Hematopoietic multipotent progenitor cell treated with erythropoietin and hydrocortisone succinate and interleukin-3 and kit ligand, for 17 days (in vitro differentiated cells): ENCODE results near the gene ABCA13.

Experiments
- DNase-seq: peaks from one replicate; pipeline ENCODE4 v3.0.0-alpha.2; 2015; ENCODE audit warnings: low spot score

The ABCA13 gene

GRCh38 chr7:48300301-48300700 lies 129.0 kb downstream of the ABCA13 start:
- no peak for DNase-seq

DNA sequence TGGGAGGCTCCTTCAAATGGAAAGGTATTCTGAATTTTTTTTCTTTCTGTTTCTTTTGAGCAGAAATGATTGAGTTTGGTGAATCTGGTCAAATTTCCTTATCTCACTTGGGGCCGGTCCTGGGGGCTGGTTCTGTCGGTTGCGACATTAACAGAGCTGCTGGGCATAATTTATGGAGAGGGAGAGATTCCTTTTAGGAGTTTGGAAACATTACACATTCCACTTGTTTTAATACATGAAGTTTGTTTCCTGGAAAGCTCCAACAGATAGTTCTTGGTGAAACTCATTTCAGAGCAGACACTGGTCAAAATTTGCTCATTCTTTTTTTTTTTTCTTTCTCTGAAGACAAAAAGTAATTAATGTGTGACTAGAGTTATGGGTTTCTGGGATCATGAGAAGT lies 129.9 kb downstream of the ABCA13 start:
- no peak for DNase-seq

DNA sequence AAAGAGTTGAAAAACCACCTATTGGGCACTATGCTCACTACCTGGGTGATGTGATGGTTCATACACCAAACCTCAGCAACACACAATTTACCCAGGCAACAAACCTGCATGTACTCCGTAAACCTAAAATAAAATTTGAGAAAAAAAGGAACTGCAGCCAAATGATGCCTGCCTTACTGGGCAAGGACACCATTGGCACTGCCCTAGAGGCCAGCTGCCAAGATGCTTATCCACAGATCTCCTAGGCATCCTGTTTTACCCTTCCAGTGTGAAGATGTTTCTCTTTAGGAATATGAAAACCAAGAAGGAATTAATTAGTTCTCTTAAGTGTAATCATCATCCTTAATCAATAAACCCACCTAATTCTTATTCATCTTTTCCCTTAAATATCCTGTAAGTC lies 133.4 kb downstream of the ABCA13 start:
- no peak for DNase-seq

DNA sequence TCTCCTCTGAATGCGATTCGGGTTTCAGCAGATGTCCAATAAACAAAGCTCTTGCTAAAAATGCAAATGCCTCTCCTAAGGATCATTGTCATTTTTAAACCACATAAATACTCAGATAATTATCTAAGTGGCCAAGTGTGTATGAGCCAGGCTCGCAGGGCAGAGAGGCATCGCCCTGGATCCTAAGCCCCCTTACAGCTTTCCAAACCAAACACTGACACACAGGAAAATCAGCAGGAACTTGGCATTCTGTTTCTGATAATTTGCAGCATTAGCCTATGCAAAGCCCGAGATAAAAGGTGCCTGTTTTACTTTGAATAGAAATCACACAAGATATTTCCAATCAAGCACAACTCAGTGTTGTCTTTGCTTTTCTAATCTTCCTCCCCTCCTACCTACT lies 134.4 kb downstream of the ABCA13 start:
- DNase-seq, result no peak

- no peak for DNase-seq
Measured at GRCh38 chr7:48307041-48307714, 135.9 kb downstream of the ABCA13 start.

DNA sequence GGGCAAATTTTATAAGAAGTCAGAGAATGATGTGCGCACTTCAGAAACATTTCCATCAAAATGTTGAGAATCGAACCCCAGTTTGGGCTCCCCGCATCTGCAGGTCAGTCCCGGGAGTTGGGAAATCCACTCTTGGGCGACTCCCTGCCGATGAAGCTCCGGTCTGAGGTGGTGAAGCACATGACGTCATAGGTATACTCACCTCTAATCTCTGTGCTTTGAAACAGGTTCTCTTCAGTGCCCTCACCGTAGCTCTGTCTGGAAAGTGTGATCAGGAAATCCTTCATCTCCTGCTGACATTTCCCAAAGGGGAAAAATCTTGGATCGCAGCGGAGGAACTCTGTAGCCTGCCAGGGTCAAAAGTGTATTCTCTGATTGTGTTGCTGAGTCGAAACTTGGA lies 138.5 kb downstream of the ABCA13 start:
- no peak for DNase-seq

DNA sequence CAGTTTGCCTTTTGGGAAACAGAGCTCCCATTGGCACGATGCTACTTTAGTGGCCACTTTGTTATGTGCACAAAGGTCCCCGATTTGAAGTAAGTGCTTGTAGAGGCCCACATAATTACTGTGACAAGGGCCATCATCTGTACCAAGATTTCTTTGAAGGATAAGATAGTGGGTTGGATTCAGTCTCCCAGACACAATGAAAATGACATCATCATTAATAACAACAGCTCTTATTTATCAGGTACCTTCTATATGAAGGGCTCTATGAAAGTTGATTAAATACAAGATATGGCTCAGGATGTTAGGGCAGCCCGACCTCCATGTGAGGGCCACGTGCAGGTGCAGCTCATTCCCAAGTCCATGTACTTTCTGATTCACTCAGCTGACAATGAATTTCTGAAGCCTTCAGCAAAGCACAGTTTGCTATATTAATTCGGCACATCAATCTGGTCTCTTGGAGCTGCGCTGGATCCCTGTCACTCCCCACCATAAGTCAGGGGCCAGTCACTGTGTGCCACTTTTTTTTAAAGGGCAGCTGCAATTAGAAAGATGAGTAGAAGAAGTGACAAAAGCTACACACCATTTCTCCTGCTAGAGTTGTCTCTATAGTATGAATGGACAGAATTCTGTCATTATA lies 140.3 kb downstream of the ABCA13 start:
- DNase-seq, result no peak

GRCh38 chr7:48312151-48312550 lies 140.9 kb downstream of the ABCA13 start:
- no peak for DNase-seq

DNA sequence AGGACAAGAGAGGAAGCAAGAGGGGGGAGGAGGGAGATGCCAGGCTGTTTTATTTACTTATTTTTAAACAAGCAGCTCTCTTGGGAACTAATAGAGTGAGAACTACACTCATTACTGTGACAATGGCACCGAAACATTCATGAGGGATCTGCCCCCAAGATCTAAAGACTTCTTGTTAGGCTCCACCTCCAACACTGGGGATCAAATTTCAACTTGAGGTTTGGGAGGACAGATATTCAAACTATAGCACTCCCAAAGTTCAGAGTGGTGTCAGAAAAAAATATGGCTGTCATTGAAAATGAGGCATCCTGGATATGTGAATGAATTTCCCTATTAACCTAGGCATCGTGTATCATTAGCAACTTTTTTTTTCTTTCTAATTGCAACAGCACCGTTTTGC lies 145.5 kb downstream of the ABCA13 start:
- no peak for DNase-seq

GRCh38 chr7:48317360-48317759 lies 146.1 kb downstream of the ABCA13 start:
- DNase-seq, result no peak

GRCh38 chr7:48321319-48322010 lies 150.2 kb downstream of the ABCA13 start:
- no peak for DNase-seq

DNA sequence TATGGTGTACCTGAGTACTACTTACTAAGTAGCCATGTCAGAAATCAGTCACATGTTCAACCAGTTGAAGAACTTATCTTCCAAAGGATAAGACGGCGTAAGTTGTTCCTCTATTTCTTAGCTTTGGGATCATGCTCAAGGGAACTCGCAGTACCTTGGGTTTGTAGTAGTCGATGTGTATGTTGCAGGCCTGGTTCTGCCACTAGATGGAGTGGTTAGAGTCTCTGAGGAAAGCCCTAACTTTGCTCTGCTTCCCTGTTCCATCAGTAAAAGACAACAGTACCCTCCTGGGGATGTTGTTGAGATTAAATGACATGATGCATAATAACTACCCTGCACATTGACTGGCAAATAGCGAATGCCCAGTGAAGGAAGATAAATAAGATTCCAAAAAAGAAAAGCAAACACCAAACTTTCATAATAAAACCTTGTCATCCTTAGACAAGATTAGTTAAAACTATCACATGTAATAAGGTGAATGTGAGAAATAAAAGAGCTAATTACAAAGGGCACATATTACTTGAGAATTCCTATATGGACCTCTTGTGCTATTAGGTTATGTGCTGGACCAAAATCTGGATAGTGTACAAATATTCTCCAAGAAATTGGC lies 165.9 kb downstream of the ABCA13 start:
- DNase-seq, result no peak

- DNase-seq, result no peak
Measured at GRCh38 chr7:48337781-48338180, 166.5 kb downstream of the ABCA13 start.

GRCh38 chr7:48347230-48347825 lies 176.1 kb downstream of the ABCA13 start:
- DNase-seq, result no peak

DNA sequence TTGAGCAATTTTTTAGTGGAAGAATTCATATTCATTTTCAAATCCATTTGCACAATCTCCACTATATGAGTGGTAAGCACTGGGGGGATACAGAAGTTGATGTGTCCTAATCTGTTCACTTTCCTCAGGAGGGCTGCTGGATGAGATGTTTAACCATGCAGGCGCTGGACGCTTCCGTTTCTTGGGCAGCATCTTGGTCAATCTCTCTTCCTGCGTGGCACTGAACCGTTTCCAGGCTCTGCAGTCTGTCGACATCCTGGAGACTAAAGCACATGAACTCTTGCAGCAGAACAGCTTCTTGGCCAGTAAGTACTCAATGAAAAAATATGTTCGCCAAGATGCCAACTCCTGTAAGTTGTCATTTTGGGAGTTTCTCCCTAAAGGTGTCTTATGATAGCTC lies 179.3 kb downstream of the ABCA13 start:
- DNase-seq, result no peak

- no peak for DNase-seq
Measured at GRCh38 chr7:48351900-48352299, 180.6 kb downstream of the ABCA13 start.

DNA sequence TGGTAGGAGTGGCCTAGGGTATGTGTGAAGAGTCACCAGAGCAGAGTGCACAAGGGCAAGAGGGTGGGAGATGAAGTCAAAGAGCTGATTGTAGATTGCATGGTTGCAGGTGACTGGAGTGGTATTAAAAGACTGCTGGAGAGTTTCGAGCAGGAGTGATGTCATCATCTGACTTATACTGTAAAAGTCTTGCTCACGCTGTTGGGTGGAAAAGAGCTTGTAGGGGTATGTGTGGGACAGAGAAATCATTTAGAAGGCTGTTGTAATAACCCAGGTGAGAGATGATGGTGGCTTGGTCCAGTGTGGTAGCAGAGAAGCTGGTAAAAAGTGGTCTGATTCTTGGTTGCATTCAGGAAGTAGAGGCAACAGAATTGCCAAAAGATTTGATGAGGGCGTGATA lies 184.1 kb downstream of the ABCA13 start:
- DNase-seq, result no peak

DNA sequence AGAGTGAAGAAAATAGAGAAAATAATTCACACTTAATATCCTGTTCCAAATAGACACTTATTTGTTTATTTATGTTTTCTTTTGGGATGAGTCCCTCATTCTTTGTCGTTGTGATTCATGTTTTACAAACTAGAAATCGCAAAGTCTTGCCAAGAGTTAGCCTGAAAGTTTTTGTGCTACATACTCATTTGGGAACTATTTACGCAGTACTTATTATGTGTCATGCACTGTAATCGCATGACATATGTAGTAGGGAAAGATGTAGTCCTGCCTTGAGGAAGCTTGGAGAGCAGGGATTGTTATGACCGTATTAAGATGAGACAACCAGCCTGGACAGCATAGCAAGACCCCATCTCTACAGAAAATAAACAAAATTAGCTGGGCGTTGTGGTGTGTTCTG lies 189.3 kb downstream of the ABCA13 start:
- DNase-seq, result no peak

GRCh38 chr7:48363174-48363573 lies 191.9 kb downstream of the ABCA13 start:
- DNase-seq, result no peak

DNA sequence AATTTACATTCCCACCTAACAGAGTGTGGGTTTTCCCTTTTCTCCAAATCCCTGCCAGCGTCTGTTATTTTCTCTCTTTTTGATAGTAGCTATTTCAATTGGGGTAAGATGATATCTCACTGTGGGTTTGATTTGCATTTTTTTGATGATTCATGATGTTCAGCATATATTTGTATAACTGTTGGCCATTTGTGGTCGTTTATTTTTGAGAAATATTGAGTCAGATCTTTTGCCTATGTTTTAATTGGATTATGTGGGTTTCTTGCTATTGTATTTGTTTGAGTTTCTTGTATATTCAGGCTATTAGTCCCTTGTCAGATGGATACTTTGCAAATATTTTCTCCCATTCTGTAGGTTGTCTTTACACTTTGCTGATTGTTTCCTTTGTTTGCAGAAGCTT lies 193.8 kb downstream of the ABCA13 start:
- DNase-seq, result no peak

GRCh38 chr7:48366096-48366495 lies 194.8 kb downstream of the ABCA13 start:
- no peak for DNase-seq

DNA sequence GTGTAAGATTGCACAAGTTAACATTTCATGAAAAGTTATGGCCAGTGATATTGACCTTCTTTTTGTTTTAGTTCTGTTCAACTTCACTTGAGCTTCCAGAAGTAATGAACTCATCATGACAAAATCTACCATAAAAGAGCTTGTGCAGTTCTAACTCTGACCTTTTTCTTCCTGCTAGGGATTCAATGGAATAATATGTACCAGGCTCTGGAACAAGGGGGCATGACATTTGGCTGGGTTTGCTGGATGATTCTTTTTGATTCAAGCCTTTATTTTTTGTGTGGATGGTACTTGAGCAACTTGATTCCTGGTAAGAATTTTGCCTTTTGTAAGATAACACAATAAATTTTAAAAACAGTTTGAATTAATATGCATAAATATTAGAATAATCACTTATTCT lies 205.0 kb downstream of the ABCA13 start:
- DNase-seq, result no peak

GRCh38 chr7:48380921-48381320 lies 209.7 kb downstream of the ABCA13 start:
- DNase-seq, result no peak
